ENCODE measurements around the gene UCKL1.
"Not testable (repeated sequence)": the region's sequence is repeated elsewhere in the genome, so short reads cannot be mapped to it uniquely, and the experiment has no call there.

Gene UCKL1

GRCh38 chr20:63955827-63956663 is at the start of gene UCKL1:
Gene UCKL1 (minus strand): TSS chr20:63956416. CDS start chr20:63956372, 44 bp downstream.
- peak; percentile 88 to 92 for DNase-seq

GRCh38 chr20:64005394-64005793 is 49.2 kb upstream of the UCKL1 start:
- no peak for DNase-seq

- no peak for DNase-seq
These were observed 47.9 kb upstream of the UCKL1 start for GRCh38 chr20:64003960-64004725.

GRCh38 chr20:64001607-64002011 is 45.4 kb upstream of the UCKL1 start:
- peak in 1 of 2 donors; percentile 18 for DNase-seq

GRCh38 chr20:64000906-64001305 is 44.7 kb upstream of the UCKL1 start:
- no peak for DNase-seq

GRCh38 chr20:63982937-63983336 is 26.7 kb upstream of the UCKL1 start:
- no peak for DNase-seq

- DNase-seq: peak; percentile 95 to 96
These were observed 24.9 kb upstream of the UCKL1 start, which contains the start of gene PRPF6 for GRCh38 chr20:63980806-63981728. Gene PRPF6 (plus strand): TSS chr20:63981132. CDS start chr20:63981246, 114 bp downstream.

GRCh38 chr20:63980317-63980805 is 24.1 kb upstream of the UCKL1 start:
- DNase-seq: peak in 1 of 2 donors; percentile 33

- peak; percentile 68 to 81 for DNase-seq
These were observed 23.5 kb upstream of the UCKL1 start, which contains the start of gene SAMD10 for GRCh38 chr20:63979557-63980316. Gene SAMD10 (minus strand): TSS chr20:63979642. CDS start chr20:63979467, 175 bp downstream.

GRCh38 chr20:63979229-63979556 is 23.0 kb upstream of the UCKL1 start:
- no peak for DNase-seq

- peak in 1 of 2 donors; percentile 58 for DNase-seq
These were observed 22.4 kb upstream of the UCKL1 start for GRCh38 chr20:63978319-63979228.

- DNase-seq: peak; percentile 54 to 64
These were observed 21.6 kb upstream of the UCKL1 start for GRCh38 chr20:63977739-63978276.

GRCh38 chr20:63976980-63977738 is 20.9 kb upstream of the UCKL1 start:
- no peak for DNase-seq

- not testable (repeated sequence) for DNase-seq
These were observed 20.3 kb upstream of the UCKL1 start for GRCh38 chr20:63976511-63976910.

- no peak for DNase-seq
These were observed 18.4 kb upstream of the UCKL1 start for GRCh38 chr20:63974402-63975200.

GRCh38 chr20:63973636-63974401 is 17.6 kb upstream of the UCKL1 start:
- DNase-seq: peak; percentile 76 to 79

GRCh38 chr20:63973160-63973479 is 16.9 kb upstream of the UCKL1 start:
- no peak for DNase-seq
